Ovary (tissue), 9 donors: Measurements from ENCODE around the gene ARGLU1. TPM values are rescaled to one million over a fixed set of nuclear protein-coding genes. Genes with fewer than 3 reads are reported as not detected.

Source experiments
- DNase-seq, 5 donors: peaks; one replicate each; pipeline ENCODE4 v3.0.0-alpha.2; 2019 to 2020
- H3K27ac ChIP-seq, 2 donors: fragments of 200-600 bp; one replicate each; pipeline versions ENCODE4 v1.5.1 to v1.8.0; 2019 to 2022
- H3K27me3 ChIP-seq: fragments of 200-600 bp; one replicate; pipeline ENCODE4 v1.8.0; 2022
- H3K36me3 ChIP-seq: fragments of 200-600 bp; sonication (generic); one replicate; pipeline ENCODE4 v1.5.1; 2019
- H3K4me1 ChIP-seq: one replicate; pipeline ENCODE4 v1.8.1; 2013; ENCODE audit warnings: mild to moderate bottlenecking, moderate library complexity; ENCODE audit not compliant: insufficient read depth
- H3K4me3 ChIP-seq: fragments of 200-600 bp; sonication (generic); one replicate; pipeline ENCODE4 v1.5.1; 2017
- H3K9me3 ChIP-seq, 2 donors: fragments of 200-600 bp in 1 of 2; sonication (generic) in 1 of 2; one replicate each; pipeline versions ENCODE4 v1.5.1 to v1.8.1; 2013 to 2019; ENCODE audit warnings: mild to moderate bottlenecking in 1 of 2, moderate library complexity in 1 of 2
- EP300 ChIP-seq: sonication (generic); formaldehyde crosslinking; IDR thresholded peaks from one replicate; pipeline ENCODE4 v1.6.1; 2017; ENCODE audit warnings: antibody characterized with exemption
- POLR2A ChIP-seq: fragments of 450-650 bp; IDR thresholded peaks from one replicate; pipeline ENCODE4 v1.6.1; 2017; ENCODE audit warnings: antibody characterized with exemption, mild to moderate bottlenecking, moderate library complexity
- WGBS, 3 donors: extraction: QIAGEN DNeasy Blood & Tissue Kit in 1 of 3; methylation state at CpG; one replicate each; pipeline versions ENCODE4 v1.1.5 to v1.1.7; 2013 to 2017; 5-methylcytosine and 5-hydroxymethylcytosine counted together
- intact Hi-C, 4 donors: fragments of 100-400 bp; cut with DNase I; formaldehyde crosslinking; loops; one replicate each; pipeline versions ENCODE4 v1.11.0 to v1.15.1; 2022 to 2023
- polyA plus RNA-seq, 2 donors: library from polyadenylated mRNA; stranded (reverse); fragments of 200-250 nt in 1 of 2; fragments of 350-450 nt in 1 of 2; fragmentation: Illumina TruSeq in 1 of 2; extraction: RNeasy Lipid Tissue Mini Kit (QIAGEN cat#74804) in 1 of 2; gene quantifications; one replicate each; pipeline ENCODE4 v1.2.3, GENCODE V29; 2013 to 2014
- total RNA-seq, 7 donors: library from RNA; depleted of rRNA in 2 of 7; stranded (reverse); fragments of >200 nt in 2 of 7; fragmentation: NEBNext Ultra II Directional in 3 of 7; extraction: Animal tissue kit (Norgen Biotek cat#: 25700) in 3 of 7; gene quantifications; one replicate each; pipeline versions ENCODE4 v1.1.0 to v1.2.4, GENCODE V29; 2016 to 2023
- TF ChIP-seq, protein P1 (sequence below), 3 donors: fragments of 450-650 bp in 2 of 3; fragments of 200-600 bp in 1 of 3; IDR thresholded peaks; one replicate each; pipeline versions ENCODE4 v1.5.1 to v1.8.0; 2016 to 2022; ENCODE audit warnings: antibody characterized with exemption in 3 of 3, mild to moderate bottlenecking in 1 of 3
- donor health status: DM: no; HTN: no; CAD: no; lungs with moderate emphysema.
- donor health status: DM: no; HTN: no; CAD: no.
- donor health status: Bipolar disorder and iron deficiency.
- donor health status: DM: yes; HTN: yes; CAD: no.
- donor health status: DM: no; HTN: no; CAD: no.
- donor health status: DM: yes; HTN: yes; CAD: no.

Gene ARGLU1
- total and polyA plus RNA-seq, 9 donors: 72.5 to 136 (median 76.8) TPM

- H3K4me3 ChIP-seq: no peak overlapping the region
- no peaks in the 10 kb centered on the region for H3K4me1 ChIP-seq
- WGBS, 3 donors: 87 to 90% (median 88%) methylated on average over 4 of the region's 4 CpGs
These were observed 62.6 kb downstream of the ARGLU1 start for GRCh38 chr13:106505295-106505694.

DNA sequence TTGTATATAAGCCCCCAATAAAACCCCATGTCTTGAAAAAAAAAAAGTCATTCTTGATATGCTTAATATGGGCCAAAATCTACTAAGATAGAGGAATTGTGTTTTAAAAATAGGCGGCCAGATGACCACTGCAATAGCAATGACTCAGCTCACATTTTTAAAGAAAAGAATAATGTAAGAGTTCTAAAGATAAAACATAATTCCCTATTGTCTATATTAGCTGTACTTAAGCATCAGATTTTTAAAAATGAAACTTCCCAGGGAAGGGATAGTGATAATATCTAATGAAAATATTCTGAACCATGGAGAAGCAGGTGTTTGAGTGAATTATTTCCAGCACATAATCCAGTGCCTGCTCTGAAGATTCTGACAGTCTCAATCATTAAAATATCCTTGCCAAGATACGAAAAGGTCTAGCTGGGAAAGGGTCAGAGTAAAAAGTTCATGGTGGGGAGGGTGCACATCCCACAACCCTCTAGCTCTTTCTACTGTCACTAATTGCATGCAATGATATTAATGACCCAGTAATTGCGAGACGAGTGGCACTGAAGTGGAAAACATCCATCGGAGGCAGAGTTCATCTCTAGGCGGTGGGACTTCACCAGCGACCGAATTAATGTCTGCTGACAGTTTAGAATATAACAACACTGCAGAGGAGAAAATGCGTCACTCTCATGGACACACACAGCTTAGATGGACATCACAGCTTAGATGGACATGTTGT is 64.0 kb downstream of the ARGLU1 start:
- Histone ChIP-seq H3K9me3 (no peaks in the 10 kb centered on the region), H3K27ac (no peak overlapping the region), H3K4me1 (no peaks in the 10 kb centered on the region), H3K4me3 (no peak overlapping the region), H3K27me3 (no peaks in the 10 kb centered on the region), H3K36me3 (no peaks in the 10 kb centered on the region)
- TF ChIP-seq, protein P1, sequence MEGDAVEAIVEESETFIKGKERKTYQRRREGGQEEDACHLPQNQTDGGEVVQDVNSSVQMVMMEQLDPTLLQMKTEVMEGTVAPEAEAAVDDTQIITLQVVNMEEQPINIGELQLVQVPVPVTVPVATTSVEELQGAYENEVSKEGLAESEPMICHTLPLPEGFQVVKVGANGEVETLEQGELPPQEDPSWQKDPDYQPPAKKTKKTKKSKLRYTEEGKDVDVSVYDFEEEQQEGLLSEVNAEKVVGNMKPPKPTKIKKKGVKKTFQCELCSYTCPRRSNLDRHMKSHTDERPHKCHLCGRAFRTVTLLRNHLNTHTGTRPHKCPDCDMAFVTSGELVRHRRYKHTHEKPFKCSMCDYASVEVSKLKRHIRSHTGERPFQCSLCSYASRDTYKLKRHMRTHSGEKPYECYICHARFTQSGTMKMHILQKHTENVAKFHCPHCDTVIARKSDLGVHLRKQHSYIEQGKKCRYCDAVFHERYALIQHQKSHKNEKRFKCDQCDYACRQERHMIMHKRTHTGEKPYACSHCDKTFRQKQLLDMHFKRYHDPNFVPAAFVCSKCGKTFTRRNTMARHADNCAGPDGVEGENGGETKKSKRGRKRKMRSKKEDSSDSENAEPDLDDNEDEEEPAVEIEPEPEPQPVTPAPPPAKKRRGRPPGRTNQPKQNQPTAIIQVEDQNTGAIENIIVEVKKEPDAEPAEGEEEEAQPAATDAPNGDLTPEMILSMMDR (IDR thresholded peaks at IDR 0.05): no peak
- TF ChIP-seq EP300 (no peak), POLR2A (no peak)
- intact Hi-C loops: no loop called here
- 86 to 91% (median 89%) methylated on average over 9 of the region's 9 CpGs for WGBS, 3 donors
- no peak for DNase-seq

More at GRCh38 chr13:106505295-106505694, 62.6 kb downstream of the ARGLU1 start:
- H3K9me3 ChIP-seq: no peaks in the 10 kb centered on the region
- no peak for DNase-seq
- TF ChIP-seq EP300 (no peak), POLR2A (no peak)
- TF ChIP-seq, protein P1 (IDR thresholded peaks at IDR 0.05): no peak
- intact Hi-C loops: no loop called here
- no peaks in the 10 kb centered on the region for H3K36me3 ChIP-seq
- no peak overlapping the region for H3K27ac ChIP-seq
- H3K27me3 ChIP-seq: no peaks in the 10 kb centered on the region

GRCh38 chr13:106503272-106503671 is 64.7 kb downstream of the ARGLU1 start:
- 87 to 90% (median 88%) methylated on average over 5 of the region's 5 CpGs for WGBS, 3 donors
- TF ChIP-seq POLR2A (no peak), EP300 (no peak)
- TF ChIP-seq, protein P1 (IDR thresholded peaks at IDR 0.05): no peak
- intact Hi-C loops: no loop called here
- Histone ChIP-seq H3K36me3 (no peaks in the 10 kb centered on the region), H3K9me3 (no peaks in the 10 kb centered on the region), H3K4me3 (no peak overlapping the region), H3K27ac (no peak overlapping the region), H3K4me1 (no peaks in the 10 kb centered on the region), H3K27me3 (no peaks in the 10 kb centered on the region)
- DNase-seq: no peak

DNA sequence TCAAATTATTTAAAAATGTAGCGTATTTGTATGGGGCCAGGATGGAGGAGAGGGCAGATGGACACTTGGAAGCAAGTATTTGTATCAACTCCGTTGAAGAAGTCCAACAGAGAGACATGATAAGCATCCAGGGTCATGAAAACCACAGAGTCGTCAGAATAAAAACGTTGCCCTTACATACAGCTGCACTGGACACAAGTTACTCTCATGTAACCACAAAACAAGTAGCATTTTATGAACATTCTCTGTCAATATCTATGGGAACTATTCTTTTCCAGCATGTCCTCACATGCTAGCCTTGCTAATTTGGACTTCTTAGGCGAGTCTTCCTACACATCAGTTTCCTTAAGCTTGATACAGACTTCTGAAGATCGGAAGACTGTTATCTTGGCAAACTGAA is 67.5 kb downstream of the ARGLU1 start:
- H3K36me3 ChIP-seq: no peaks in the 10 kb centered on the region
- intact Hi-C loops: no loop called here
- 71 to 81% (median 80%) methylated on average over 6 of the region's 6 CpGs for WGBS, 3 donors
- no peak overlapping the region for H3K27ac ChIP-seq
- H3K27me3 ChIP-seq: no peaks in the 10 kb centered on the region
- H3K4me1 ChIP-seq: no peaks in the 10 kb centered on the region
- no peak for TF ChIP-seq EP300
- TF ChIP-seq POLR2A: no peak
- TF ChIP-seq, protein P1 (IDR thresholded peaks at IDR 0.05): no peak
- H3K9me3 ChIP-seq: no peaks in the 10 kb centered on the region
- H3K4me3 ChIP-seq: no peak overlapping the region
- DNase-seq: no peak
